Stimulated activated naive CD4-positive, alpha-beta T cell treated with Interleukin-2 at 50 U/mL for 16 hours (primary cell): ENCODE measurements around the gene TJP1.
"Not testable (repeated sequence)": the region's sequence is repeated elsewhere in the genome, so short reads cannot be mapped to it uniquely, and the experiment has no call there.

Source experiments
- DNase-seq: peaks from one replicate; lab custom pipeline; 2025; lab: John Stamatoyannopoulos, UW

Gene TJP1

DNA sequence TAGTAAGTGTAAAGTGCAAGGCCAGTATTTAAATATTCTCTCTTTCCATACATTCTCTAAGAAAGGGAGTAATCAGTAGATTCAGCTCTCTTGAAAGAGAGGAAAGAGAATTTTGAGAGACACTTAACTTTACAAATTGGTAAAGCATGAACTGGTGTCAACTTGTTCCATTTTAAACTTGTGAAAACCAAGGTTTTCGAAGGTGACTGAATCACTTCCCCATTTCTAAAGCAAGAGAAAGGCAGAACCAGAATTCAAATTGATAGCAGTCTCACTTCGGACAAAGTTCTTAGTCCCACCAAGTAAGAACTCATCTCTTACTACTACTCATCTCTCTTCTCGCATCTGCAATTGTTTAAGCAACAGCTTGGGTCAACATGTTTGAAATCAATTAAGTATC, 22.4 kb downstream of the TJP1 start:
- no peak for DNase-seq

DNA sequence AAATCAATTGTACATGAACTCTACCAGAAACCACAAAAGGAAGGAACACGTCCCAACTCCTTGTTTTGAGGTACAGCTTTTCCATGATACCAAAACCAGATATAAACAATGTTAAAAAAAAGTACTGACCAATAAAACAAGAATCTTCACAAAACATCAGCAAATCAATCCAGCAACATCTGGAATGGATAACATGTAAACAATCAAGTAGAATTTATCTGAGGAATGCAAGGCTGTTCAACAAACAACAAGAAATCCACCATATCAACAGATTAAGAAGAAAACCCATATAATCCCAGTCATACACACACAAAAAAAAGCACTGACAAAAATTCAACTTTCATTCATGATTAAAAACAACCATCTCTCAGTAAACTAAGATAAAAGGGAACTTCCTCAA, 26.7 kb downstream of the TJP1 start:
- no peak for DNase-seq

DNA sequence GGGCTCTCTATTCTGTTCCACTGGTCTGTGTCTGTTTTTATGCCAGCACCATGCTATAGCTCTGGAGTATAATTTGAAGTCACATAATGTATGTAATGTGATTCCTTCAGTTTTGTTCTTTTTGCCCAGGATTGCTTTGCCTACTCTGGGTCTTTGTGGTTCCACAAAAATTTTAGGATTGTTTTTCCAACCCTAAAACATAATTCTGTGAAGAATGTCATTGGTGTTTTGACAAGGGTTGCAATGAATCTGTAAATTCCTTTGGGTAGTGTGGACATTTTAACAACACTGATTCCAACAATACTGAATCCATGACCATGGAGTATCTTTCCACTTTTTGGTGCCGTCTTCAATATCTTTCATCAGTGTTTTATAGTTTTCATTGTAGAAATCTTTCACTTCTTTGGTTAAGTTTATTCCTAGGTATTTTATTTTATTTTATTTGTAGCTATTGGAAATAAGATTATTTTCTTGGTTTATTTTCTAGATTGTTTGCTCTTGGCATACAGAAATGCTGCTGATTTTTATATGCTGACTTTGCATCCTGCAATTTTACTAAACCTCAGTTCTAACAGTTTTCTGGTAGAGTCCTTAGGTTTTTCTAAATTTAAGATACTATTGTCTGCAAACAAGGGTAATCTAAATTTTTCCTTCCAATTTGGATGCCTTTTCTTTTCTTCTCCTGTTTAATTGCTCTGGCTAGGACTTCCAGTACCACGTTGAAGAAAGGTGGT, 29.7 kb downstream of the TJP1 start:
- DNase-seq: no peak

GRCh38 chr15:29790607-29791006, 31.7 kb downstream of the TJP1 start:
- DNase-seq: no peak

- no peak for DNase-seq
These were observed 32.4 kb downstream of the TJP1 start for GRCh38 chr15:29789871-29790270.

DNA sequence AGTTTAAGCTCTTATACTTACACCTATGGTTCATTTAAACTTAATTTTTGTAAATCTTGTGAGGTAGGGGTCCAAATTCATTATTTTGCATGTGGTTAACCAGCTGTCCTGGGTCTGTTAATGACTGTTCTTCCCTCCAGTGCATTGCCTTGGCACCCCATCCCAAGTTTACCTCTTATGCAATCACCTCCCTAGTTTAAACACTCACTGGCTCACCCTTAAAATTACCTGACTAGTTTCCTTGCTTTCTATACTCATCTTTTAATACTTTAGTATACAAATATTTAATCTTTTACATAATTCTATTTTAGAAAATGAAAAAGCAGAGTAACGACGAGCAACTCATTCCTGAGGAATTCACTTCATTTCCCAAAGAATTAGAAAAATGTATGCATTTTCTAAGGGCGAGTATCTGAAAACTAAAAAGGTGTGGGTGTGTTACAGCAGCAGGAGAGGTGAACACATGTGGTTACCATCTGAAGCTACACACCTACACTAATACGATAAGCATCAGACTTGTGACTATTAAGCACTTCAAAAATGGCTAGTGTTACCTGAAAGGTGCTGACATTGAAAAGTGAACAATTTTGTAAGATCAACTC, 33.7 kb downstream of the TJP1 start:
- DNase-seq: no peak

- no peak for DNase-seq
These were observed 34.5 kb downstream of the TJP1 start for GRCh38 chr15:29787767-29788166.

DNA sequence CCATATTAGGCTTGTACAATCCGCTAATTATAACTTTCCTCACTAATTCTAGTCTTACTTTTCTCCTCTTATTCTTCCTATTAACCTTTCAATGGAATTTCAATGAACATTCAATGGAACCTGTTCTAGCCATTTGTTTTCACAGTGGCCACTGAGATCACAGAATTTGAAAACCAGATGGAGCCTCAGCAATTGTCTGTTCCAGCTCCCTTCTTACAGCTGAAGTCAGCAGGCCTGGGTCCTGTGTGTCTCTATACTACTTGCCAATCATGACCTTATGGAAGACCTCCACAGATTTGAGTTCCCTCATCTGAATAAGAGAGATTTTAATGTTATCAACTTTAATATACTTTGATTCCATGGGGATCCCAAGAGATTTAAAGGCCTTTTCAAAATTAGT, 36.6 kb downstream of the TJP1 start:
- DNase-seq: no peak

GRCh38 chr15:29785136-29785535, 37.1 kb downstream of the TJP1 start:
- DNase-seq: no peak

GRCh38 chr15:29784413-29784812, 37.9 kb downstream of the TJP1 start:
- DNase-seq: no peak

DNA sequence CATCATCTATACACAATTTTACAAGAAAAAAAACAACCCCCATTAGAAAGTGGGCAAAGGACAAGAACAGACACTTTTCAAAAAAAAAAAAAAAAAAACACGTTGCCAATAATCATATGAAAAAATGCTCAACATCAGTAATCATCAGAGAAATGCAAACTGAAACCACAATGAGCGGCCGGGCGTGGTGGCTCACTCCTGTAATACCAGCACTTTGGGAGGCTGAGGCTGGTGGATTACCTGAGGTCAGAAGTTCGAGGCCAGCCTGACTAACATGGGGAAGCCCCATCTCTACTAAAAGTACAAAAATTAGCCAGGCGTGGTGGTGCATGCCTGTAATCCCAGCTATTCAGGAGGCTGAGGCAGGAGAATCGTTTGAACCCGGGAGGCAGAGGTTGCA, 39.5 kb downstream of the TJP1 start:
- DNase-seq: not testable (repeated sequence)

DNA sequence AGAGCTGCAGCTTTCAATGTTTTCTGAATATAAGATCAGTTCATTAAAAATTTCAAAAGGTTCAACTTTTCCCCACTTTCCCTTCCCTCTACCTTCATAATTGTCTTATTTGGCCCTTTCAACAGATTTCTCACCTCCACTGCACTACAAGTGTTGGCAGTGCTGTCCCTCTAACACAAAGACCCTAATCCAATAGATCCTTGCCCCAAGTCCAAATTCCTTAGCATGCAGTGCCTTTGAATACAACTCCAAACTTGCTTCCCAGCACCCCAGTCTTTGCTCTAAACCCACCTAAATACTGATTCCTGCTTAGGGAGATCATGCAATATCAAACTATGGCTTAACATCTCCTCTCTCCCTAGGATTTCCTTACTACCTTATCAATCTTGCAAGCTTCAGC, 43.9 kb downstream of the TJP1 start:
- no peak for DNase-seq

DNA sequence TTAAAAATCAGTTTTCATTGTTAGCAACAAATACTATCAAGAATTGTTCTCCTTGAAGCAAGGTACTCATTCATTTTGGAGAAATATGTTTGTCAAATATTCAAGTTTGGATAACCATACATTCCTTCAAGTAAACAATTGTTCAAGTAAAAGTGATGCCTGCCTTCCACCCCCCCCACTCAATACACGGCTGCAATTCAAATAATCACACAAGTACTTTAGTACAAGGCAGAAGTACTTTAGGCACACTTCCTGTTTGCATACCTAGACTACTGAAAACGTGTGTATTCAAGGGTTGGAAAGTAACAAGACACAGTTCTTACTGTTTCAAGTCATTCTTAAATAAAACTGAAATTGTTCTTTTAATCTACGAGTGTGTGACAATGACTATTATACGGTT, 45.4 kb downstream of the TJP1 start:
- no peak for DNase-seq

- no peak for DNase-seq
These were observed 47.4 kb downstream of the TJP1 start for GRCh38 chr15:29774900-29775299.

DNA sequence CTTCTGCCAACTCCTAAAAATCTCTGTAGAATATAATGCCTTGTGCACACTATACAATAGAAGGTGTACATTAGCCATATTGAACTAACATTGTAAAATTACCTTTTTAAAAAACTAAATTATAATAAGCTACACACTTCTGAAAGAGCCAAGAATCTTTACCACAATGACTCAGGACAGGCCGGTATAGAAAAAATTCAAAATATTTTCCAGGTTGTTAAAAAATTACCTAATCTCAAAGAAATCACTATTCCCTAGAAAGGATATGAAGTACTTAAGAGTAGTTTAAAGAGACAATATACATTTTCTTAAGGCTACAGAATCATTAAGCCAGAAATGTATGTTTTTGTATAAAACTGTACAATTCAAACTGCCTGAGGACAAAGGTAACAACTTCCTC, 48.5 kb downstream of the TJP1 start:
- DNase-seq: no peak

DNA sequence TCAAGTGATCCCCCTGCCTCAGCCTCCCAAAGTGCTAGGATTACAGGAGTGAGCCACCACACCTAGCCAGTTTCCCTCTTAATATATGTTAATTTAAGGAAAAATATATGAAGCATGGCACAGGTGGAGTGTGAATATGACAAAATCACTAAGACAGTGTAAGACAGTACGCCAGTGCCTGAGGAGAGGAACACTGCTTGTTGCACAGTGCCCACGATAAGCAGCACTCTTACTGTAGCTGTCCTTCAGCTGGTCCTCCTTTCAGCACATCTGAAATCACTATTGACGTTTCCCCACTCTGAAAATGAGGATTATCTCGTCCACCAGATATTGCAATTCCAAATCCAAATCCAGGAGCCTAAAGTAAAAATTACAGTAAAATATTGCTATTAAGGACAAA, 49.3 kb downstream of the TJP1 start:
- no peak for DNase-seq

GRCh38 chr15:29770796-29771195, 51.5 kb downstream of the TJP1 start:
- no peak for DNase-seq

- DNase-seq: no peak
These were observed 56.3 kb downstream of the TJP1 start for GRCh38 chr15:29765898-29766527.

- no peak for DNase-seq
These were observed 56.9 kb downstream of the TJP1 start for GRCh38 chr15:29765234-29765841.

DNA sequence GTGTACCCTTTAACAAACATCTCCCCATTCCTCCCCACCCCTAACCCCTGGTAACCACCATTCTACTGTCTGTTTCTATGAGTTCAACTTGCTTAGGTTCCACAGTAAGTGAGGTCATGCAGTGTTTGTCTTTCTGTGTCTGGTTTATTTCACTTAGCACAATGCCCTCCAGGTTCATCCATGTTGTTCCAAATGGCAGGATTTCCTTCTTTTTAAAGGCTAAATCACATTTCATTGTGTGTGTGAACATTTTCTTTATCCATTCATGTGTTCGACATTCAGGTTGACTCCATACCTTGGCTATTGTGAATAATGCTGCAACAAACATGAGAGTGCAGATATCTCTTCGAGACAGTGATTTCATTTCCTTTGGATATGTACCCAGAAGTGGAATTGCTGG, 62.7 kb downstream of the TJP1 start:
- no peak for DNase-seq

DNA sequence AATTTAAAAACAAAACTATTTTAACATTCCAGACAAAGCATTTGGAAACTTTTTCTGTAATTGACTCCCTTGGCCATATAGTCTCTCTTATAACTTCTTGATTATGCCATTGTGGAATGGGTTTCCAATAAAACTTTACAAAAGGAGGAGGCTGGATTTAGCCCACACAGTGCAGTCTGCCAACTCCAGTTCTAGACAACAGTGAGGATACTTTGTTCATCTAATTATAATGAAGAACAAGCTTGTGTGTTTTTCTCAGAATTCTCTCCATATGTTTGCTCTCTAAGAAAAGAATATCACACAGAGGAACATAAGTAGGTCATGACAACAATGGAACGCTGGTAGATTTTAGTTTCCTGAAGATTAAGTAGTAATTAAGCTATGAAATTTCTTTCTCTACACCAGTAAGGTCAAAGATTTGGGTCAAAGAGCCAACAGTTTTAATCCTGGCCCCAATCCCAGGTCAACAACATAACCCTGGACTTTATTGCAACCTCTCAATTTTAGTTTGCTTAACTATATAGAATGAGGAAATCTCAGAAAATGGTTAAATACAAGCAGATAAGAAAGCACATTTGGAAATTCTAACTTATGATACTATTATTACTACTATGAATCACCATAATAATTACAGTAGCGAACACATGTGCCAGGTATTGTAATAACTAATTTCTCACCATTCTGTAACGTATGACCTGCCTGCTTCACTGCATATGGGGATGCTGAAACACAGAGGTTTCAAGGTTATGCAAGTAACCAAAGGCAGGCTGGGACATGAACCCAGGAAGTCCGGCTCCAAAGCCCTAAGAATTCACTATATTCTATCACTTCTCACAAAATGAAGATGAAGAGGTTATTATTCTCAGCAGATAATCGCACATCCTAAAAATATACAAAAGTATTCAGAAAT, 65.7 kb downstream of the TJP1 start:
- no peak for DNase-seq

DNA sequence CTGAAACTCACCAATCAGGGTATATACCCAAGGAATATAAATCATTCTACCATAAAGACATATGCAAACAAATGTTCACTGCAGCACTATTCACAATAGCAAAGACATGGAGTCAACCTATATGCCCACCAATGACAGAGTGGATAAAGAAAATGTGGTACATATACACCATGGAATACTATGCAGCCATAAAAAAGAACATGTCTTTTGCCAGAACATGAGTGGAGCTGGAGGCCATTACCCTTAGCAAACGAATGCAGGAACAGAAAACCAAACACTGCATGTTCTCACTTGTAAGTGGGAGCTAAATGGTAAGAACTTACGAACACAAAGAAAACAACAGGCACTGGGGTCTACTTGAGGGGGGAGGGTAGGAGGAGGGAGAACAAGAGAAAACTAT, 68.3 kb downstream of the TJP1 start:
- not testable (repeated sequence) for DNase-seq
